Measurements from ENCODE around the gene CCL26.
"Not testable (repeated sequence)": the region's sequence is repeated elsewhere in the genome, so short reads cannot be mapped to it uniquely, and the experiment has no call there.

DNA sequence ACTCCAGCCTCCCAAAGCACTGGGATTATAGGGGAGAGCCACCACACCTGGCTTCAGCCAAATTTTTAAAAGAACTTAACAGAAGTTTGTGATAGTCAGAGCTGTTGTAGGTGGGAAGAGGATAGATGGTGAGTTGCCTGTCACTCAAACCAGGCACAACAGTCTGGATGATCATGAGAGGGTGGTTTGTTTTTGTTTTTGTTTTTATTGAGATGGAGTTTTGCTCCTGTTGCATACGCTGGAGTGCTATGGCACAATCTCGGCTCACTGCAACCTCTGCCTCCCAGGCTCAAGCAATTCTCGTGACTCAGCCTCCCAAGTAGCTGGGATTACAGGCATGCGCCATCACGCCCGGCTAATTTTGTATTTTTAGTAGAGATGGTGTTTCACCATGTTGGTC, 1.9 kb upstream of the CCL26 start:
- TF ChIP-seq, protein P1, sequence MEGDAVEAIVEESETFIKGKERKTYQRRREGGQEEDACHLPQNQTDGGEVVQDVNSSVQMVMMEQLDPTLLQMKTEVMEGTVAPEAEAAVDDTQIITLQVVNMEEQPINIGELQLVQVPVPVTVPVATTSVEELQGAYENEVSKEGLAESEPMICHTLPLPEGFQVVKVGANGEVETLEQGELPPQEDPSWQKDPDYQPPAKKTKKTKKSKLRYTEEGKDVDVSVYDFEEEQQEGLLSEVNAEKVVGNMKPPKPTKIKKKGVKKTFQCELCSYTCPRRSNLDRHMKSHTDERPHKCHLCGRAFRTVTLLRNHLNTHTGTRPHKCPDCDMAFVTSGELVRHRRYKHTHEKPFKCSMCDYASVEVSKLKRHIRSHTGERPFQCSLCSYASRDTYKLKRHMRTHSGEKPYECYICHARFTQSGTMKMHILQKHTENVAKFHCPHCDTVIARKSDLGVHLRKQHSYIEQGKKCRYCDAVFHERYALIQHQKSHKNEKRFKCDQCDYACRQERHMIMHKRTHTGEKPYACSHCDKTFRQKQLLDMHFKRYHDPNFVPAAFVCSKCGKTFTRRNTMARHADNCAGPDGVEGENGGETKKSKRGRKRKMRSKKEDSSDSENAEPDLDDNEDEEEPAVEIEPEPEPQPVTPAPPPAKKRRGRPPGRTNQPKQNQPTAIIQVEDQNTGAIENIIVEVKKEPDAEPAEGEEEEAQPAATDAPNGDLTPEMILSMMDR (conservative IDR thresholded peaks at IDR 0.05; ENCODE audit: low read length) = not testable (repeated sequence)
- not testable (repeated sequence) for TF ChIP-seq EZH2phosphoT487 (IDR thresholded peaks at IDR 0.05; ENCODE audit: borderline replicate concordance, low read depth, low read length)
